GM12878 (cell line): ENCODE data around the gene ZNF507. TPM values are rescaled to one million over a fixed set of nuclear protein-coding genes. Genes with fewer than 3 reads are reported as not detected.

Source experiments
- ATAC-seq: fragments of 200-7000 bp; cut with Tn5 transposase; 3 replicates; pipeline ENCODE4 v1.9.1; 2020; ENCODE audit warnings: mild to moderate bottlenecking, moderate library complexity
- BruUV-seq: library from RNA; stranded (reverse); fragments of 400-500 nt; replicated peaks from 2 replicates; lab custom pipeline; 2021; lab: Mats Ljungman, UMichigan
- CTCF ChIA-PET: fragments of 300-600 bp; sonication (Branson Sonifier 250); formaldehyde crosslinking; extraction: SDS; loops from one replicate; lab custom pipeline; 2021; ENCODE audit warnings: inconsistent platforms; lab: Yijun Ruan, JAX
- POLR2A ChIA-PET: fragments of 350-600 bp; formaldehyde crosslinking; extraction: SDS; loops from one replicate; lab custom pipeline; 2021; ENCODE audit warnings: inconsistent platforms; lab: Charles Lee
- RAD21 ChIA-PET: fragments of 300-600 bp; sonication (Branson Sonifier 250); formaldehyde crosslinking; loops from one replicate; lab custom pipeline; 2023; ENCODE audit warnings: antibody characterized with exemption; ENCODE audit not compliant: unreplicated experiment; lab: Charles Lee
- SMC1A ChIA-PET: fragments of 300-600 bp; sonication (Branson Sonifier 250); formaldehyde crosslinking; loops from one replicate; lab custom pipeline; 2023; ENCODE audit not compliant: unreplicated experiment, uncharacterized antibody; lab: Charles Lee
- DNase-seq: peaks from one replicate; pipeline ENCODE4 v3.0.0-alpha.2; 2011; ENCODE audit warnings: low read depth, low spot score
- FAIRE-seq: peaks from 3 replicates; lab custom pipeline; 2011; peaks lifted over from hg19 to GRCh38; lab: Jason Lieb, UNC
- H2AFZ ChIP-seq: 2 replicates; pipeline ENCODE4 v1.6.0; 2011; ENCODE audit warnings: low read depth, low read length, control low read depth; ENCODE audit not compliant: control insufficient read depth
- H3K27ac ChIP-seq: 2 replicates; pipeline ENCODE4 v1.5.1; 2011; ENCODE audit warnings: control low read depth; ENCODE audit not compliant: control insufficient read depth, insufficient read depth
- H3K27me3 ChIP-seq, 2 experiments: replicated peaks in 1 of 2; 2 replicates each; pipeline versions ENCODE4 v1.6.0 to v1.6.1; 2011; ENCODE audit warnings: low read length in 1 of 2; ENCODE audit not compliant: control insufficient read depth in 2 of 2, insufficient read depth in 2 of 2
- H3K36me3 ChIP-seq, 2 experiments: 2 replicates each; pipeline ENCODE4 v1.5.1; 2011; ENCODE audit warnings: low read length in 1 of 2; ENCODE audit not compliant: control insufficient read depth in 2 of 2, insufficient read depth in 2 of 2
- H3K4me1 ChIP-seq: 2 replicates; pipeline ENCODE4 v1.6.1; 2011; ENCODE audit warnings: mild to moderate bottlenecking, low read length, moderate library complexity, mixed read lengths; ENCODE audit not compliant: control insufficient read depth, insufficient read depth
- H3K4me2 ChIP-seq: 2 replicates; pipeline ENCODE4 v1.6.0; 2011; ENCODE audit warnings: control low read depth; ENCODE audit not compliant: control insufficient read depth, insufficient read depth
- H3K4me3 ChIP-seq: fragments of 200-600 bp; sonication (generic); 2 replicates; pipeline ENCODE4 v1.5.1; 2016
- H3K79me2 ChIP-seq: 2 replicates; pipeline ENCODE4 v1.6.0; 2011; ENCODE audit warnings: low read length; ENCODE audit not compliant: control insufficient read depth, insufficient read depth
- H3K9ac ChIP-seq: 2 replicates; pipeline ENCODE4 v1.8.0; 2011; ENCODE audit warnings: low read length, control low read depth, mixed read lengths; ENCODE audit not compliant: control insufficient read depth, insufficient read depth
- H3K9me3 ChIP-seq: replicated peaks from 3 replicates; pipeline ENCODE4 v1.5.1; 2011; ENCODE audit warnings: mild to moderate bottlenecking, low read length; ENCODE audit not compliant: control insufficient read depth, insufficient read depth
- H4K20me1 ChIP-seq: 2 replicates; pipeline ENCODE4 v1.6.0; 2011; ENCODE audit not compliant: control insufficient read depth, insufficient read depth
- BACH1 ChIP-seq: fragments of 450-650 bp; IDR thresholded peaks from 2 replicates; pipeline ENCODE4 v1.6.1; 2017; ENCODE audit warnings: mild to moderate bottlenecking, borderline replicate concordance
- FOXM1 ChIP-seq: IDR thresholded peaks from 2 replicates; pipeline ENCODE4 v1.6.1; 2012; ENCODE audit warnings: low read depth, mild to moderate bottlenecking, inconsistent platforms, low read length, moderate library complexity
- LARP7 ChIP-seq: fragments of 450-650 bp; IDR thresholded peaks from 2 replicates; pipeline ENCODE4 v1.6.1; 2017; ENCODE audit warnings: mild to moderate bottlenecking
- MYB ChIP-seq: fragments of 150-350 bp; IDR thresholded peaks from 2 replicates; pipeline ENCODE4 v1.6.1; 2014; ENCODE audit warnings: mild to moderate bottlenecking, low read depth, low read length, borderline replicate concordance
- NFIC ChIP-seq: IDR thresholded peaks from 2 replicates; pipeline ENCODE4 v1.6.1; 2012; ENCODE audit warnings: low read depth, mild to moderate bottlenecking, inconsistent platforms, low read length, moderate library complexity
- PRDM15 ChIP-seq: fragments of 450-650 bp; formaldehyde crosslinking; IDR thresholded peaks from 2 replicates; pipeline ENCODE4 v1.4.0; 2020; ENCODE audit warnings: mild to moderate bottlenecking, moderate library complexity
- RB1 ChIP-seq: fragments of 450-650 bp; formaldehyde crosslinking; IDR thresholded peaks from 2 replicates; pipeline ENCODE4 v1.6.1; 2017; ENCODE audit warnings: mild to moderate bottlenecking, borderline replicate concordance
- SREBF2 ChIP-seq: IDR thresholded peaks from 2 replicates; pipeline ENCODE4 v1.6.1; 2012; ENCODE audit warnings: mild to moderate bottlenecking, low read length
- TARDBP ChIP-seq: IDR thresholded peaks from 2 replicates; pipeline ENCODE4 v1.6.1; 2016; ENCODE audit warnings: borderline replicate concordance
- TCF7 ChIP-seq: IDR thresholded peaks from 2 replicates; pipeline ENCODE4 v1.6.1; 2014; ENCODE audit warnings: antibody characterized with exemption, borderline replicate concordance
- ZNF217 ChIP-seq: fragments of 450-650 bp; IDR thresholded peaks from 2 replicates; pipeline ENCODE4 v1.6.1; 2017; ENCODE audit warnings: antibody characterized with exemption, mild to moderate bottlenecking
- ZNF24 ChIP-seq: fragments of 450-650 bp; IDR thresholded peaks from 2 replicates; pipeline ENCODE4 v1.6.1; 2017; ENCODE audit warnings: antibody characterized with exemption, mild to moderate bottlenecking
- WGBS: methylation state at CpG from one replicate; pipeline ENCODE4 v1.1.6; 2016; ENCODE audit warnings: low lambda C conversion rate; ENCODE audit not compliant: insufficient replicate concordance, insufficient coverage; ENCODE audit errors: missing lambda C conversion rate; 5-methylcytosine and 5-hydroxymethylcytosine counted together
- in situ Hi-C: fragments of 300-500 bp; cut with MboI; formaldehyde crosslinking; loops from 9 replicates; pipeline ENCODE4 v1.14.3; 2018; ENCODE audit warnings: mixed read lengths
- intact Hi-C: fragments of 100-400 bp; cut with micrococcal nuclease; formaldehyde crosslinking; loops from one replicate; pipeline ENCODE4 v1.14.2; 2022; ENCODE audit not compliant: unreplicated experiment
- polyA plus RNA-seq, 11 experiments: library from polyadenylated mRNA; depleted of rRNA in 4 of 11; unstranded in 6 of 11; stranded (reverse) in 5 of 11; fragments of >200 nt; fragmentation: Nextera tagmentation in 4 of 11; fragmentation: Illumina TruSeq in 1 of 11; extraction: Ambion mirVana in 4 of 11; extraction: Trizol in 1 of 11; gene quantifications; 1 replicate in 1 of 11; 2 replicates in 10 of 11; pipeline versions ENCODE4 v1.2.1 to v1.2.3, GENCODE V29; 2011 to 2016; ENCODE audit warnings: inconsistent platforms in 2 of 11, missing spikeins in 2 of 11, low read depth in 1 of 11
- total RNA-seq, 4 experiments: library from RNA; depleted of rRNA in 3 of 4; stranded (reverse); fragments of >200 nt in 3 of 4; fragmentation: Illumina TruSeq in 1 of 4; extraction: Trizol in 1 of 4; gene quantifications; 2 replicates each; pipeline versions ENCODE4 v1.2.1 to v1.2.3, GENCODE V29; 2013 to 2021
- TF ChIP-seq, protein P1 (sequence below): fragments of 450-650 bp; formaldehyde crosslinking; IDR thresholded peaks from 2 replicates; pipeline ENCODE4 v1.5.0; 2022; ENCODE audit warnings: mild to moderate bottlenecking, missing genetic modification characterization
- TF ChIP-seq, protein P2 (sequence below): fragments of 150-350 bp; IDR thresholded peaks from 2 replicates; pipeline ENCODE4 v1.6.1; 2014; ENCODE audit warnings: mild to moderate bottlenecking, low read depth, low read length

The ZNF507 gene
- total and polyA plus RNA-seq, 10 of the 15 experiments (the other 5 are each of a cell fraction or from before 2014, with no cell fraction given): 2.3 to 18.4 (median 10.1) TPM

GRCh38 chr19:32350471-32350865 lies 5.1 kb downstream of the ZNF507 start:
- TF ChIP-seq ZNF24 (no peak), RB1 (no peak), LARP7 (no peak), SREBF2 (no peak), MYB (no peak), ZNF217 (no peak), NFIC (no peak), TARDBP (no peak), BACH1 (no peak), FOXM1 (no peak), TCF7 (no peak), PRDM15 (no peak)
- TF ChIP-seq, protein P1, sequence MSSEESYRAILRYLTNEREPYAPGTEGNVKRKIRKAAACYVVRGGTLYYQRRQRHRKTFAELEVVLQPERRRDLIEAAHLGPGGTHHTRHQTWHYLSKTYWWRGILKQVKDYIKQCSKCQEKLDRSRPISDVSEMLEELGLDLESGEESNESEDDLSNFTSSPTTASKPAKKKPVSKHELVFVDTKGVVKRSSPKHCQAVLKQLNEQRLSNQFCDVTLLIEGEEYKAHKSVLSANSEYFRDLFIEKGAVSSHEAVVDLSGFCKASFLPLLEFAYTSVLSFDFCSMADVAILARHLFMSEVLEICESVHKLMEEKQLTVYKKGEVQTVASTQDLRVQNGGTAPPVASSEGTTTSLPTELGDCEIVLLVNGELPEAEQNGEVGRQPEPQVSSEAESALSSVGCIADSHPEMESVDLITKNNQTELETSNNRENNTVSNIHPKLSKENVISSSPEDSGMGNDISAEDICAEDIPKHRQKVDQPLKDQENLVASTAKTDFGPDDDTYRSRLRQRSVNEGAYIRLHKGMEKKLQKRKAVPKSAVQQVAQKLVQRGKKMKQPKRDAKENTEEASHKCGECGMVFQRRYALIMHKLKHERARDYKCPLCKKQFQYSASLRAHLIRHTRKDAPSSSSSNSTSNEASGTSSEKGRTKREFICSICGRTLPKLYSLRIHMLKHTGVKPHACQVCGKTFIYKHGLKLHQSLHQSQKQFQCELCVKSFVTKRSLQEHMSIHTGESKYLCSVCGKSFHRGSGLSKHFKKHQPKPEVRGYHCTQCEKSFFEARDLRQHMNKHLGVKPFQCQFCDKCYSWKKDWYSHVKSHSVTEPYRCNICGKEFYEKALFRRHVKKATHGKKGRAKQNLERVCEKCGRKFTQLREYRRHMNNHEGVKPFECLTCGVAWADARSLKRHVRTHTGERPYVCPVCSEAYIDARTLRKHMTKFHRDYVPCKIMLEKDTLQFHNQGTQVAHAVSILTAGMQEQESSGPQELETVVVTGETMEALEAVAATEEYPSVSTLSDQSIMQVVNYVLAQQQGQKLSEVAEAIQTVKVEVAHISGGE (CRISPR knock-in tag): no peak
- TF ChIP-seq, protein P2, sequence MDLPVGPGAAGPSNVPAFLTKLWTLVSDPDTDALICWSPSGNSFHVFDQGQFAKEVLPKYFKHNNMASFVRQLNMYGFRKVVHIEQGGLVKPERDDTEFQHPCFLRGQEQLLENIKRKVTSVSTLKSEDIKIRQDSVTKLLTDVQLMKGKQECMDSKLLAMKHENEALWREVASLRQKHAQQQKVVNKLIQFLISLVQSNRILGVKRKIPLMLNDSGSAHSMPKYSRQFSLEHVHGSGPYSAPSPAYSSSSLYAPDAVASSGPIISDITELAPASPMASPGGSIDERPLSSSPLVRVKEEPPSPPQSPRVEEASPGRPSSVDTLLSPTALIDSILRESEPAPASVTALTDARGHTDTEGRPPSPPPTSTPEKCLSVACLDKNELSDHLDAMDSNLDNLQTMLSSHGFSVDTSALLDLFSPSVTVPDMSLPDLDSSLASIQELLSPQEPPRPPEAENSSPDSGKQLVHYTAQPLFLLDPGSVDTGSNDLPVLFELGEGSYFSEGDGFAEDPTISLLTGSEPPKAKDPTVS: no peak
- no peak for FAIRE-seq
- RAD21 ChIA-PET: no interaction called here
- H3K27ac ChIP-seq: no peak overlapping the region; the same call in 1 of the 2 replicates
- no peaks in the 10 kb centered on the region; the same call in 2 of the 3 replicates for H3K9me3 ChIP-seq
- no peak overlapping the region for H3K9ac ChIP-seq
- SMC1A ChIA-PET: interaction anchor here (1.1 to 2.0 kb wide), 3 partner anchors 8 to 13 kb away, joined by 3 to 6 read pairs (median 5); no protein-coding TSS in a partner anchor
- no peak for DNase-seq
- no peak overlapping the region for H3K4me3 ChIP-seq
- POLR2A ChIA-PET: interaction anchor here (0.6 kb wide), 1 partner anchor 1022 kb away, joined by 5 read pairs; no protein-coding TSS in a partner anchor
- no peaks in the 10 kb centered on the region for H3K27me3 ChIP-seq
- 79% methylated on average over 3 of the region's 3 CpGs for WGBS
- no peaks in the 10 kb centered on the region for H4K20me1 ChIP-seq
- no peak for ATAC-seq
- H3K79me2 ChIP-seq: peaks cover 50% of the 10 kb centered on the region
- peak overlapping the region; percentile 26 for H3K4me2 ChIP-seq
- BruUV-seq: no TSS peak
- peaks cover 12 to 17% of the 10 kb centered on the region in 2 experiments for H3K36me3 ChIP-seq
- H3K4me1 ChIP-seq: peaks cover 13% of the 10 kb centered on the region
- CTCF ChIA-PET: interaction anchor here (1.8 kb wide), 2 partner anchors 10 to 13 kb away, joined by 5 to 9 read pairs; no protein-coding TSS in a partner anchor
- in situ Hi-C loops (no loop called here), intact Hi-C loops (no loop called here)
- H2AFZ ChIP-seq: no peak overlapping the region
